ENCODE results near the gene CEP104. TPM values are rescaled to one million over a fixed set of nuclear protein-coding genes. Genes with fewer than 3 reads are reported as not detected.
A peak's percentile ranks its signal among the peaks of the same experiment; 100 is the strongest.

The CEP104 gene
- total RNA-seq, 1 experiment from 2014 or later: 34.5 TPM

DNA sequence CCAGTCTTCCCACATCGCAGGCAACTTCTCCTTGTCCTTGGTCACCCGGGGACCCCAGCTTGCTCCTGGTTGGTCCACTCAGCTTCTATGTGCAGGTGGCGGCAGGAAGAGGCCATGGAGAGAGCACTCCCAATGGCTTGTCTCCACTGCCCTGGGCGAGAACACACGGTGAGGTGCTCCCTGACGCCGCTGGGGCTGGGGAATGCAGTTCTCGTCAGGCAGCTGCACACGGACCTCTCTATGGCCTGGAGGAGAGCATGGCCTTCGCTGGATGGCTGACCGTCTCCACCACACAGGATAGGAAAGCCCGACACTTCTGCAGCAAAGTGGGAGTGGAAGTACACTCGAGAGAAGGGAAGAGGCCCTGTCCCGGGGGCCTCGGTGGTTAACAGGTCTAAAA lies 31.3 kb upstream of the CEP104 start:
- Histone ChIP-seq H3K27ac (ENCODE audit: insufficient read length, low read depth, low read length) (no peak overlapping the region), H3K27me3 (ENCODE audit: insufficient read depth, low read length) (no peaks in the 10 kb centered on the region), H4K5ac (ENCODE audit: insufficient read length, low read depth, low read length) (no peak overlapping the region), H3K56ac (ENCODE audit: insufficient read length, low read depth, low read length) (no peak overlapping the region), H3K79me1 (ENCODE audit: insufficient read depth, low read depth, low read length, poor library complexity, severe bottlenecking) (peaks cover 4% of the 10 kb centered on the region), H3K9me3 (ENCODE audit: control insufficient read depth, low read depth, low read length) (no peaks in the 10 kb centered on the region), H2BK15ac (ENCODE audit: low read depth, low read length) (no peak overlapping the region), H2AK5ac (ENCODE audit: insufficient read length, low read length) (no peak overlapping the region), H3K9ac (ENCODE audit: extremely low read depth, insufficient read length, low read length) (no peak overlapping the region), H3K4ac (ENCODE audit: low read depth, low read length) (no peak overlapping the region), H3K18ac (ENCODE audit: insufficient read length, low read depth, low read length) (no peak overlapping the region), H3K4me1 (ENCODE audit: insufficient read depth, low read length) (no peaks in the 10 kb centered on the region), H2BK20ac (ENCODE audit: low read depth, low read length, poor library complexity, severe bottlenecking) (no peak overlapping the region), H3K23me2 (ENCODE audit: insufficient read length, low read depth, low read length, poor library complexity, severe bottlenecking) (no peaks in the 10 kb centered on the region), H3K79me2 (ENCODE audit: insufficient read depth, low read length) (no peaks in the 10 kb centered on the region), H4K91ac (ENCODE audit: insufficient read length, low read depth, low read length) (no peak overlapping the region), H2BK5ac (ENCODE audit: insufficient read length, low read length) (no peak overlapping the region), H2BK12ac (ENCODE audit: insufficient read length, low read depth, low read length) (no peak overlapping the region), H2AFZ (ENCODE audit: low read length) (no peak overlapping the region), H4K8ac (replicated peaks; ENCODE audit: insufficient read length, low read depth, low read length) (no peak overlapping the region), H3K4me2 (ENCODE audit: insufficient read depth, insufficient read length, low read length) (no peak overlapping the region), H3K23ac (ENCODE audit: insufficient read length, low read depth, low read length) (no peak overlapping the region), H3T11ph (ENCODE audit: low read length) (no peak overlapping the region), H3K14ac (ENCODE audit: insufficient read depth, low read length) (no peak overlapping the region), H4K20me1 (ENCODE audit: control insufficient read depth, insufficient read depth, insufficient read length) (no peaks in the 10 kb centered on the region), H2BK120ac (ENCODE audit: low read depth, low read length, poor library complexity, severe bottlenecking) (no peak overlapping the region)
- no peaks in the 10 kb centered on the region; the same call in 1 of the 2 replicates for H3K27me3 Mint-ChIP-seq (ENCODE audit: low read depth)
- H3K9me3 Mint-ChIP-seq: no peaks in the 10 kb centered on the region
- no peaks in the 10 kb centered on the region for H3K4me1 Mint-ChIP-seq
- TF ChIP-seq, protein P1, sequence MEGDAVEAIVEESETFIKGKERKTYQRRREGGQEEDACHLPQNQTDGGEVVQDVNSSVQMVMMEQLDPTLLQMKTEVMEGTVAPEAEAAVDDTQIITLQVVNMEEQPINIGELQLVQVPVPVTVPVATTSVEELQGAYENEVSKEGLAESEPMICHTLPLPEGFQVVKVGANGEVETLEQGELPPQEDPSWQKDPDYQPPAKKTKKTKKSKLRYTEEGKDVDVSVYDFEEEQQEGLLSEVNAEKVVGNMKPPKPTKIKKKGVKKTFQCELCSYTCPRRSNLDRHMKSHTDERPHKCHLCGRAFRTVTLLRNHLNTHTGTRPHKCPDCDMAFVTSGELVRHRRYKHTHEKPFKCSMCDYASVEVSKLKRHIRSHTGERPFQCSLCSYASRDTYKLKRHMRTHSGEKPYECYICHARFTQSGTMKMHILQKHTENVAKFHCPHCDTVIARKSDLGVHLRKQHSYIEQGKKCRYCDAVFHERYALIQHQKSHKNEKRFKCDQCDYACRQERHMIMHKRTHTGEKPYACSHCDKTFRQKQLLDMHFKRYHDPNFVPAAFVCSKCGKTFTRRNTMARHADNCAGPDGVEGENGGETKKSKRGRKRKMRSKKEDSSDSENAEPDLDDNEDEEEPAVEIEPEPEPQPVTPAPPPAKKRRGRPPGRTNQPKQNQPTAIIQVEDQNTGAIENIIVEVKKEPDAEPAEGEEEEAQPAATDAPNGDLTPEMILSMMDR (conservative IDR thresholded peaks at IDR 0.05): no peak
- peak overlapping the region in 2 of 3 experiments; percentile 39 to 53; a peak in 3 of 7 replicates for H3K27ac Mint-ChIP-seq
- WGBS (ENCODE audit: extremely low coverage, insufficient read length, low lambda C conversion rate): no CpG with 5 or more reads among the region's 15 CpGs
- H3K4me3 Mint-ChIP-seq: no peak overlapping the region
- H3K36me3 Mint-ChIP-seq (ENCODE audit: insufficient read depth in 1 of 3, low read depth in 3 of 3): peaks cover 20 to 57% (median 36%) of the 10 kb centered on the region in 3 experiments; a peak in 6 of 7 replicates
- DNase-seq: no peak

Data from H9 (cell line).